Calu3 (cell line): ENCODE data around the gene LPXN. TPM values are rescaled to one million over a fixed set of nuclear protein-coding genes. Genes with fewer than 3 reads are reported as not detected.

Experiments used
- BruUV-seq: library from RNA; stranded (reverse); fragments of 400-500 nt; replicated peaks from 2 replicates; lab custom pipeline; 2021; lab: Mats Ljungman, UMichigan
- CTCF ChIA-PET: fragments of 300-600 bp; sonication (Branson Sonifier 250); formaldehyde crosslinking; loops from one replicate; lab custom pipeline; 2022; ENCODE audit warnings: antibody characterized with exemption; lab: Charles Lee
- DNase-seq: peaks from one replicate; pipeline ENCODE4 v3.0.0; 2022
- H3K27ac Mint-ChIP-seq: one replicate; pipeline ENCODE4 v1.8.0; 2022; ENCODE audit warnings: mixed read lengths; ENCODE audit not compliant: unreplicated experiment
- H3K27me3 Mint-ChIP-seq: one replicate; pipeline ENCODE4 v1.8.0; 2022; ENCODE audit warnings: mixed read lengths; ENCODE audit not compliant: unreplicated experiment
- H3K36me3 Mint-ChIP-seq: one replicate; pipeline ENCODE4 v1.8.0; 2022; ENCODE audit warnings: mild to moderate bottlenecking, moderate library complexity, mixed read lengths; ENCODE audit not compliant: insufficient read depth, unreplicated experiment
- H3K4me1 Mint-ChIP-seq: one replicate; pipeline ENCODE4 v1.8.0; 2022; ENCODE audit warnings: mild to moderate bottlenecking, low read depth, mixed read lengths; ENCODE audit not compliant: unreplicated experiment
- H3K4me3 Mint-ChIP-seq: one replicate; pipeline ENCODE4 v1.8.0; 2022; ENCODE audit warnings: mild to moderate bottlenecking, low read depth, moderate library complexity, mixed read lengths; ENCODE audit not compliant: unreplicated experiment
- H3K9me3 Mint-ChIP-seq: one replicate; pipeline ENCODE4 v1.8.0; 2022; ENCODE audit warnings: low read depth, mixed read lengths; ENCODE audit not compliant: unreplicated experiment
- intact Hi-C: fragments of 100-400 bp; cut with micrococcal nuclease; formaldehyde crosslinking; loops from one replicate; pipeline ENCODE4 v1.10.0; 2022; ENCODE audit not compliant: unreplicated experiment
- total RNA-seq: library from RNA; stranded (reverse); gene quantifications from 2 replicates; pipeline ENCODE4 v1.2.3, GENCODE V29; 2022
- TF ChIP-seq, protein P1 (sequence below): fragments of 200-600 bp; IDR thresholded peaks from one replicate; pipeline ENCODE4 v1.8.0; 2022; ENCODE audit warnings: antibody characterized with exemption; ENCODE audit not compliant: unreplicated experiment

LPXN gene
- total RNA-seq, 1 experiment from 2014 or later, result 4.0 TPM

DNA sequence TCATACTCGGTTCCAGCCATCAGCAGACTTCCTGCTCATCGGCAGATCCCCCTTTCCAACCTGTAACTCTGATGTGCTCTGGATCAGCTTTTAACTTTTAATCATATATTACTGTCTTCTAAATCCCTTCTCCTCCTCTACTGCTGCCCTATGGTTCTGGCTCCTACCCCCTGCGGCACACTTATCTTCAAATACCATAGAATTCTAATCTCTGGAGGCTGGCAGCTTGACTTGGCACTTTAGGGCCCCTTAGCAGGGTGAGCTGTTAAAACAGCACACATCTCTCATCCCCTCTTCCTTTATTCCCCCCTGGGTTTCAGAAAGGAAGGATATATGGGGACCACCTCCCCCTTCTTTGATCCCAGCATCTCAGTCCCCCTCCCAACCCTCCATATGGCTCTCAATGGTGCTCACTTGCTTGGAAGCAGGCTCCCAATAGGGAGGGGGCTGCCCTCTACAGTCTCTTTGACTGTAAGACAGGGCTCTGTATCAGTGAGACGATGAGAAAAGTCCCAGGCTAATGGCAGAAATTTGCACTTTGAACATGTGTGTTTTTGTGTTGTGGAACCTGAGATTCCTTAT is 42.4 kb upstream of the LPXN start:
- intact Hi-C loops, result no loop called here
- no TSS peak for BruUV-seq
- CTCF ChIA-PET, result no interaction called here
- H3K27ac Mint-ChIP-seq, result peak overlapping the region; percentile 22
- H3K36me3 Mint-ChIP-seq, result peaks cover 60% of the 10 kb centered on the region
- H3K27me3 Mint-ChIP-seq, result no peaks in the 10 kb centered on the region
- TF ChIP-seq, protein P1, sequence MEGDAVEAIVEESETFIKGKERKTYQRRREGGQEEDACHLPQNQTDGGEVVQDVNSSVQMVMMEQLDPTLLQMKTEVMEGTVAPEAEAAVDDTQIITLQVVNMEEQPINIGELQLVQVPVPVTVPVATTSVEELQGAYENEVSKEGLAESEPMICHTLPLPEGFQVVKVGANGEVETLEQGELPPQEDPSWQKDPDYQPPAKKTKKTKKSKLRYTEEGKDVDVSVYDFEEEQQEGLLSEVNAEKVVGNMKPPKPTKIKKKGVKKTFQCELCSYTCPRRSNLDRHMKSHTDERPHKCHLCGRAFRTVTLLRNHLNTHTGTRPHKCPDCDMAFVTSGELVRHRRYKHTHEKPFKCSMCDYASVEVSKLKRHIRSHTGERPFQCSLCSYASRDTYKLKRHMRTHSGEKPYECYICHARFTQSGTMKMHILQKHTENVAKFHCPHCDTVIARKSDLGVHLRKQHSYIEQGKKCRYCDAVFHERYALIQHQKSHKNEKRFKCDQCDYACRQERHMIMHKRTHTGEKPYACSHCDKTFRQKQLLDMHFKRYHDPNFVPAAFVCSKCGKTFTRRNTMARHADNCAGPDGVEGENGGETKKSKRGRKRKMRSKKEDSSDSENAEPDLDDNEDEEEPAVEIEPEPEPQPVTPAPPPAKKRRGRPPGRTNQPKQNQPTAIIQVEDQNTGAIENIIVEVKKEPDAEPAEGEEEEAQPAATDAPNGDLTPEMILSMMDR, result no peak
- no peaks in the 10 kb centered on the region for H3K4me1 Mint-ChIP-seq
- H3K4me3 Mint-ChIP-seq, result no peak overlapping the region
- H3K9me3 Mint-ChIP-seq, result no peaks in the 10 kb centered on the region
- no peak for DNase-seq

DNA sequence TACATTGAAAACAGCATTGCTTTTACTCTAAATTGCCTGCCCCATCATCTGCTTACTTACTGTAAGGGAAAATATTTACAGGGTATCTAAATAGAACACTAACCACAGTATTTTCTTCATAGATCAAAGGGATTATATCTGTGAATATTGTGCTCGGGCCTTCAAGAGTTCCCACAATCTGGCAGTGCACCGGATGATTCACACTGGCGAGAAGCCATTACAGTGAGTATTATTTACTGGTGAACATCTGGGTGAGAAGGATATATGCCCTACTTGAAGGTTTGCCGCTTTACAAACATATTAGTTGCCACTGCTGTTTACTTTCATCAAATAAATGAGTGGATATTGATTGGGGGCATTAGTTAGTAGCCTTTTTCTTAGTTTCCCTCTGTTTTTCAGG is 40.9 kb upstream of the LPXN start:
- CTCF ChIA-PET, result no interaction called here
- Mint-ChIP-seq H3K27me3 (no peaks in the 10 kb centered on the region), H3K4me1 (no peaks in the 10 kb centered on the region), H3K9me3 (no peaks in the 10 kb centered on the region), H3K36me3 (peaks cover 51% of the 10 kb centered on the region), H3K4me3 (no peak overlapping the region), H3K27ac (no peak overlapping the region)
- BruUV-seq, result no TSS peak
- TF ChIP-seq, protein P1, result no peak
- intact Hi-C loops, result no loop called here
- no peak for DNase-seq

DNA sequence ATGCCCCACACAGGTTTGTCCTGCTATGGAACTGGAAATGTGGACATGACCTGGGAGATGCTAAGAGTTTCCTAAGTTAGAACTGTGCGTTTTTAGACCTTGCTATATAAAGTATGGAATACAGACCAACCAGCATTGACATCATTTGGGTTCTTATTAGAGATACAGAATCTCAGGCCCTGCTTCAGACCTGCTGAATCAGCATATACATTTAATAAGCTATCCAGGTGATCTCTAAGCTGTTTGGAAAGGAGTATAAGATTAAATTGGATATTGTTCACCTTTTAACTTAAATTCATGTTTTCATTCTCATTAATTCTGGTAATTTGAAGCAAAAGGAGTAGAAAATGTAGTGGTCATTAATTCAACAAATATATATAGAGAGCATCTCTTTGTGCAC is 39.9 kb upstream of the LPXN start:
- Mint-ChIP-seq H3K4me3 (no peak overlapping the region), H3K4me1 (no peaks in the 10 kb centered on the region), H3K9me3 (no peaks in the 10 kb centered on the region), H3K27ac (peak overlapping the region; percentile 31), H3K27me3 (no peaks in the 10 kb centered on the region), H3K36me3 (peaks cover 56% of the 10 kb centered on the region)
- intact Hi-C loops, result no loop called here
- BruUV-seq, result no TSS peak
- TF ChIP-seq, protein P1, result no peak
- no peak for DNase-seq
- CTCF ChIA-PET, result no interaction called here

DNA sequence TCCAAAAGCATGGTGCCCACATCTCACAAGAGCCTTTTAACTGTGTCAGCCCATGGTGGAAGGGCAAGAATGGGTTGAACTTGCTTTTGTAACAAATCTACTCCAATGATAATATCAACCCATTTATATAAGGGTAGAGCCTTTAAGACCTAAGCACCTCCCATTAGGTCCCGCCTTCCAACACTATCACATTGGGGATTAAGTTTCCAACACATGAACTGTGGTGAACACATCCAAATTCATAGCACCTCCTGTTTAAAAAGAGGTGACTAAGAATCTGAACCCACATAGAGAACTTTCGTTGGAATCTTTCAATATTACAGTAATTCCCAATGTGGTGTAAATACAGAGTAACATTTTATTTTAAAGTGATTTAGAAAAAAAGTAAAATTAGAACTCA is 37.6 kb upstream of the LPXN start:
- H3K4me1 Mint-ChIP-seq, result no peaks in the 10 kb centered on the region
- TF ChIP-seq, protein P1, result no peak
- CTCF ChIA-PET, result no interaction called here
- intact Hi-C loops, result no loop called here
- no peaks in the 10 kb centered on the region for H3K27me3 Mint-ChIP-seq
- no peak for DNase-seq
- peaks cover 47% of the 10 kb centered on the region for H3K36me3 Mint-ChIP-seq
- no peak overlapping the region for H3K27ac Mint-ChIP-seq
- no peak overlapping the region for H3K4me3 Mint-ChIP-seq
- no peaks in the 10 kb centered on the region for H3K9me3 Mint-ChIP-seq
- no TSS peak for BruUV-seq
